Cardiac muscle cell (in vitro differentiated cells and primary cell): Measurements from ENCODE around the gene GCSAML. TPM values are rescaled to one million over a fixed set of nuclear protein-coding genes. Genes with fewer than 3 reads are reported as not detected.
"Not testable (repeated sequence)": the region's sequence is repeated elsewhere in the genome, so short reads cannot be mapped to it uniquely, and the experiment has no call there.

ENCODE experiments used
- DNase-seq, 2 donors: peaks; one replicate each; pipeline versions ENCODE4 v3.0.0 to v3.0.0-alpha.2; 2010 to 2017; ENCODE audit warnings: low read depth in 1 of 2, low spot score in 1 of 2
- H3K27ac ChIP-seq: fragments of 200-600 bp; sonication (generic); 2 replicates; pipeline ENCODE4 v1.5.1; 2016
- H3K27me3 ChIP-seq: fragments of 200-600 bp; sonication (generic); 2 replicates; pipeline ENCODE4 v1.6.0; 2016; ENCODE audit warnings: control low read depth
- H3K36me3 ChIP-seq: fragments of 200-600 bp; sonication (generic); 2 replicates; pipeline ENCODE4 v1.5.1; 2016; ENCODE audit warnings: control low read depth
- H3K4me1 ChIP-seq: fragments of 200-600 bp; sonication (generic); 2 replicates; pipeline ENCODE4 v1.8.1; 2017; ENCODE audit warnings: low read depth, mild to moderate bottlenecking, mixed run types
- H3K4me3 ChIP-seq: fragments of 200-600 bp; sonication (generic); 2 replicates; pipeline ENCODE4 v1.5.1; 2016; ENCODE audit warnings: mild to moderate bottlenecking
- H3K9me3 ChIP-seq: fragments of 200-600 bp; sonication (generic); 2 replicates; pipeline ENCODE4 v1.5.1; 2017; ENCODE audit warnings: low read depth, mild to moderate bottlenecking, control low read depth
- CTCF ChIP-seq: IDR thresholded peaks from 2 replicates; pipeline ENCODE4 v1.5.1; 2012; ENCODE audit warnings: low read depth, mild to moderate bottlenecking, low read length
- polyA plus RNA-seq: library from polyadenylated mRNA; unstranded; fragments of >200 nt; fragmentation: Nextera tagmentation; extraction: Ambion mirVana; gene quantifications from 2 replicates; pipeline ENCODE4 v1.2.1, GENCODE V29; 2016
- total RNA-seq: library from RNA; depleted of rRNA; stranded (reverse); fragments of >200 nt; gene quantifications from 2 replicates; pipeline ENCODE4 v1.2.3, GENCODE V29; 2016

Gene GCSAML
- not detected in 2 replicates for total RNA-seq
- polyA plus RNA-seq, result not detected in 2 replicates

GRCh38 chr1:247548769-247549182 lies at the start of gene GCSAML:
Gene GCSAML, plus strand, starts transcription at chr1:247549134. Its CDS starts 58 bp downstream, at chr1:247549192.
- TF ChIP-seq CTCF, result no peak
- Histone ChIP-seq H3K36me3 (no peaks in the 10 kb centered on the region), H3K4me3 (no peak within 1 kb of the TSS), H3K4me1 (no peaks in the 10 kb centered on the region), H3K9me3 (no peaks in the 10 kb centered on the region), H3K27ac (no peak within 1 kb of the TSS), H3K27me3 (no peaks in the 10 kb centered on the region)
- DNase-seq, result no peak

- Histone ChIP-seq H3K27me3 (no peaks in the 10 kb centered on the region), H3K4me1 (no peaks in the 10 kb centered on the region), H3K27ac (no peak overlapping the region), H3K9me3 (no peaks in the 10 kb centered on the region), H3K36me3 (no peaks in the 10 kb centered on the region), H3K4me3 (no peak overlapping the region)
- no peak for DNase-seq
- no peak for TF ChIP-seq CTCF
These were observed 48.1 kb upstream of the GCSAML start for GRCh38 chr1:247500865-247501264.

GRCh38 chr1:247506831-247507230 lies 42.1 kb upstream of the GCSAML start:
- Histone ChIP-seq H3K27me3 (no peaks in the 10 kb centered on the region), H3K4me3 (no peak overlapping the region), H3K9me3 (no peaks in the 10 kb centered on the region), H3K4me1 (no peaks in the 10 kb centered on the region), H3K36me3 (no peaks in the 10 kb centered on the region), H3K27ac (no peak overlapping the region)
- TF ChIP-seq CTCF, result no peak
- DNase-seq, result no peak

- Histone ChIP-seq H3K4me1 (no peaks in the 10 kb centered on the region), H3K27ac (no peak overlapping the region), H3K36me3 (no peaks in the 10 kb centered on the region), H3K27me3 (no peaks in the 10 kb centered on the region), H3K4me3 (no peak overlapping the region), H3K9me3 (no peaks in the 10 kb centered on the region)
- DNase-seq, result no peak
- no peak for TF ChIP-seq CTCF
These were observed 30.9 kb upstream of the GCSAML start for GRCh38 chr1:247517795-247518612.

- no peak for TF ChIP-seq CTCF
- no peak for DNase-seq
- H3K4me3 ChIP-seq, result no peak overlapping the region
- H3K9me3 ChIP-seq, result no peaks in the 10 kb centered on the region
- no peaks in the 10 kb centered on the region for H3K4me1 ChIP-seq
- no peak overlapping the region for H3K27ac ChIP-seq
- no peaks in the 10 kb centered on the region for H3K36me3 ChIP-seq
- H3K27me3 ChIP-seq, result no peaks in the 10 kb centered on the region
These were observed 30.4 kb upstream of the GCSAML start for GRCh38 chr1:247518613-247518891.

- H3K36me3 ChIP-seq, H3K4me3 ChIP-seq, H3K27ac ChIP-seq, DNase-seq, H3K4me1 ChIP-seq, H3K9me3 ChIP-seq, H3K27me3 ChIP-seq: not testable (repeated sequence)
These were observed 27.0 kb upstream of the GCSAML start for GRCh38 chr1:247521886-247522285.
